OCI-LY7 (cell line): ENCODE results near the gene CHPT1.

Source experiments
- CTCF ChIP-seq: fragments of 200-600 bp; sonication (generic); conservative IDR thresholded peaks from 2 replicates; pipeline ENCODE4 v1.5.1; 2014; ENCODE audit warnings: mild to moderate bottlenecking, antibody characterized with exemption, low read length, moderate library complexity, mixed read lengths
- EZH2phosphoT487 ChIP-seq: fragments of 200-600 bp; sonication (generic); IDR thresholded peaks from 2 replicates; pipeline ENCODE4 v1.6.1; 2018; ENCODE audit warnings: low read depth, borderline replicate concordance, mild to moderate bottlenecking, mixed run types, antibody characterized with exemption, low read length, moderate library complexity, mixed read lengths

- TF ChIP-seq CTCF (no peak), EZH2phosphoT487 (no peak)
Observed at GRCh38 chr12:101691503-101692096, 5.8 kb upstream of the CHPT1 start.
